Measurements from ENCODE around the gene KAT2B.

The KAT2B gene

DNA sequence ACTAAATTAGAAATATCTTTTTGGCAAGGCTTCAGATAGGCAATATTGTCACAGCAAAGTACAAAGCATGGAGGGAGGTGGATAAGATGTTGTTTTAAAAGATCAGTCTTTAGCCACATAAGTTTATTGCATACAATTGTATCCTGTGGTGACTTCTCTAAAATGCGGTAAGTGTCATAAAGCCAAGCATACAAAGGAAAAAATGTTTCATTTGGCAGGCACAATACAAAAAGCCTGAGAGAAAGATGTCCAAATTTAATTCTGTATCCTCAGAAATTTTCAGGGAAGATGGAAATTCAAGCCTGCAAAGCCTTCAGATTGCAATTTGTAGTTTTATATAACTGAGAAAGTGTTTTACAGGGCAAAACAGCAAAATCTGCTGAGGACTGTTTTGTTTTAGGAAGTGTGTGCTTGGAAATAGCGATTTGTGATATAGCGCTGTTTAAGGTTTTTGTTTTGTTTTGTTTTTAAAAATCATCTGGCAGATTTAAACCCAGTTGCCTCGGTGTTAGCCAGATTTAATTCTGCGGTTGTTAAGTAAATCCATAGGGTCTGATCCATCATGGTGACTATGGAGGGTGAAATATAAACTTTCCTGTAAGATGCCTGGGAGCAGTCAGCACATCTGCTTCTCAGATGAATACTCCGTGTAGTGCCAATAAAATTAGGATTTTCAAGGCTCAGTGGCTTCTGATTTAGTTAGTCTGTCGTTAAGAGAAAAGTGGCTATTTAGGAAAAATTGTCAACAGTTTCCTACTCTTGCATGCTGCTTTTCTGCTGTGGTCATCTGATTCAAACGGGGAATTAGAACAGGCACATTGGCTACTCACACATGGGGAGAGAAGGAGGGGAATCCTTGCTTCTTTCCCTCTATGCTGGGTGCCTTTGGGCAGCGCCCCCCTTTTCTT is 8.0 kb downstream of the KAT2B start:
- TF ChIP-seq, protein P1, sequence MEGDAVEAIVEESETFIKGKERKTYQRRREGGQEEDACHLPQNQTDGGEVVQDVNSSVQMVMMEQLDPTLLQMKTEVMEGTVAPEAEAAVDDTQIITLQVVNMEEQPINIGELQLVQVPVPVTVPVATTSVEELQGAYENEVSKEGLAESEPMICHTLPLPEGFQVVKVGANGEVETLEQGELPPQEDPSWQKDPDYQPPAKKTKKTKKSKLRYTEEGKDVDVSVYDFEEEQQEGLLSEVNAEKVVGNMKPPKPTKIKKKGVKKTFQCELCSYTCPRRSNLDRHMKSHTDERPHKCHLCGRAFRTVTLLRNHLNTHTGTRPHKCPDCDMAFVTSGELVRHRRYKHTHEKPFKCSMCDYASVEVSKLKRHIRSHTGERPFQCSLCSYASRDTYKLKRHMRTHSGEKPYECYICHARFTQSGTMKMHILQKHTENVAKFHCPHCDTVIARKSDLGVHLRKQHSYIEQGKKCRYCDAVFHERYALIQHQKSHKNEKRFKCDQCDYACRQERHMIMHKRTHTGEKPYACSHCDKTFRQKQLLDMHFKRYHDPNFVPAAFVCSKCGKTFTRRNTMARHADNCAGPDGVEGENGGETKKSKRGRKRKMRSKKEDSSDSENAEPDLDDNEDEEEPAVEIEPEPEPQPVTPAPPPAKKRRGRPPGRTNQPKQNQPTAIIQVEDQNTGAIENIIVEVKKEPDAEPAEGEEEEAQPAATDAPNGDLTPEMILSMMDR (IDR thresholded peaks at IDR 0.05; ENCODE audit: low read depth, low read length): no peak
- no peak overlapping the region for H3K4me3 ChIP-seq (replicated peaks in 1 of 2; ENCODE audit: low read depth in 2 of 2, low read length in 2 of 2)

GRCh38 chr3:20051123-20051806 is 11.0 kb downstream of the KAT2B start:
- no peak overlapping the region for H3K4me3 ChIP-seq (replicated peaks in 1 of 2; ENCODE audit: low read depth in 2 of 2, low read length in 2 of 2)
- TF ChIP-seq, protein P1 (IDR thresholded peaks at IDR 0.05; ENCODE audit: low read depth, low read length): no peak
- DNase-seq (ENCODE audit: low read depth in 2 of 2): no peak

More for the DNA sequence above, 8.0 kb downstream of the KAT2B start:
- no peak for DNase-seq (ENCODE audit: low read depth in 2 of 2)

DNA sequence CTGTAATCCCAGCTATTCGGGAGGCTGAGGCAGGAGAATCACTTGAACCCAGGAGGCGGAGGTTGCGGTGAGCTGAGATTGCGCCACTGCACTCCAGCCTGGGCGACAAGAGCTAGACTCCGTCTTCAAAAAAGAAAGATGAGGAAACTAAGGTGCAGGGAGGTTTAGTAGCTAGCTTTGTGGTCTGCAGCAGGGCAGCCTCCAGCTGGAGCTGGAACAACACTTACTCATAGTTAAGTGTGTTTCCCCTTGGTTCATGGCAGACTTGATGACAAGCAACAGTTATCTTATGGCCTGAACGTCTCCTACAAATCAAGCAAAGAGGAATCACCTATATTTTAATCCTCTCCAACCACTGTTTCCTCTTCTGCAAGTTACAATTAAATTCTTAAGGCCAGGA is 12.6 kb downstream of the KAT2B start:
- DNase-seq (ENCODE audit: low read depth in 2 of 2): no peak
- TF ChIP-seq, protein P1 (IDR thresholded peaks at IDR 0.05; ENCODE audit: low read depth, low read length): no peak
- no peak overlapping the region for H3K4me3 ChIP-seq (replicated peaks in 1 of 2; ENCODE audit: low read depth in 2 of 2, low read length in 2 of 2)

DNA sequence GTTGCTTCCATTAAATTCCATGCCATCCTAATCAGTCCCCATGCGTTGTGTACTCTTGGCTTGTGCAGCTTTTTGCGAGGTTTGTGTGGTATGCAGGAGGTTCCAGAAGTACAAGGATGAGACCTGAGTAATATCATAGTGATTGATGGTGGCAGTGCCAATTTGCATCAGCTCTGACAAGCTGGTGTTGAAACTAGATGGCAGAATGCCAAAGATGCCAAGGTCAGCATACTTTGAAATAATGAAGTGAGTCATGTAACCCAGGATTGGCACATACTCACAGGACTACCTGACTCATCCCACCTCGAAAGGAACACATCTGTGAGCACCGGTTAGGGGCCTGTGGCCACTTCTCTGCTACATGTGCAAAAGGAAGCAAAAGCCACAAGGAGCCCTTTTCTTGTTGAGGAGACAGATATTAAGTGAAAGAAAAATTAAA is 14.3 kb downstream of the KAT2B start:
- no peak overlapping the region for H3K4me3 ChIP-seq (replicated peaks in 1 of 2; ENCODE audit: low read depth in 2 of 2, low read length in 2 of 2)
- peak; percentile 78 to 94 for DNase-seq (ENCODE audit: low read depth in 2 of 2)
- TF ChIP-seq, protein P1 (IDR thresholded peaks at IDR 0.05; ENCODE audit: low read depth, low read length): no peak

GRCh38 chr3:20055020-20055775 is 15.0 kb downstream of the KAT2B start:
- no peak overlapping the region for H3K4me3 ChIP-seq (replicated peaks in 1 of 2; ENCODE audit: low read depth in 2 of 2, low read length in 2 of 2)
- TF ChIP-seq, protein P1 (IDR thresholded peaks at IDR 0.05; ENCODE audit: low read depth, low read length): no peak
- no peak for DNase-seq (ENCODE audit: low read depth in 2 of 2)

DNA sequence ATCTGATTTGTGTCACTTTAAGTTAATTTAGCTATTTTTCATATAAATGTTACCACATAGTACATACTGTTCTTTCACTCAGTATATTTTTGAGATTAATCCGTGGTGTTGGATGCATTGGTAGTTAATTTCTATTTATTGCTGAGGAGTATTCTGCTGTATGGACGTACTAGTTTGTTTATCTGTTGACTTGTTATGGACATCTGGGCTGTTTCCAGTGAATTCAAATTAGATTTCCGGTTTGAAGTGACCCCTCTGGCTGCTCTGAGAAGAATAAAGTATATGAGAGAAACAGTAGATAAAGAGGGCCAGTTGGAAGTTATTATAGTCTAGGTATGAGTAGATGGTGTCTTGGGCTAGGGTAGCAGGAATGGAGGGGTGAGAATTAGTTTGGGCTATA is 15.6 kb downstream of the KAT2B start:
- DNase-seq (ENCODE audit: low read depth in 2 of 2): no peak
- H3K4me3 ChIP-seq (replicated peaks in 1 of 2; ENCODE audit: low read depth in 2 of 2, low read length in 2 of 2): no peak overlapping the region
- TF ChIP-seq, protein P1 (IDR thresholded peaks at IDR 0.05; ENCODE audit: low read depth, low read length): no peak
